NCI-H1436 treated with DMSO at 0.1 percent for 48 hours (cell line): ENCODE data around the gene LRR1.
A peak's percentile ranks its signal among the peaks of the same experiment; 100 is the strongest.
"Not testable (repeated sequence)": the region's sequence is repeated elsewhere in the genome, so short reads cannot be mapped to it uniquely, and the experiment has no call there.

Source experiments
- DNase-seq: peaks from one replicate; lab custom pipeline; 2025; lab: John Stamatoyannopoulos, UW

Gene LRR1

GRCh38 chr14:49598485-49599300 lies at the start of gene LRR1:
Gene LRR1 (plus strand): TSS chr14:49598940. CDS start chr14:49599021, 81 bp downstream.
- peak; percentile 45 for DNase-seq

GRCh38 chr14:49549446-49549845 lies 49.3 kb upstream of the LRR1 start:
- DNase-seq = no peak

- no peak for DNase-seq
Observed at GRCh38 chr14:49549881-49550280, 48.9 kb upstream of the LRR1 start.

- DNase-seq = no peak
Observed at GRCh38 chr14:49550286-49551184, 48.2 kb upstream of the LRR1 start.

- no peak for DNase-seq
Observed at GRCh38 chr14:49551569-49551968, 47.2 kb upstream of the LRR1 start.

GRCh38 chr14:49553106-49553505 lies 45.6 kb upstream of the LRR1 start:
- no peak for DNase-seq

- DNase-seq = no peak
Observed at GRCh38 chr14:49553892-49554291, 44.8 kb upstream of the LRR1 start.

DNA sequence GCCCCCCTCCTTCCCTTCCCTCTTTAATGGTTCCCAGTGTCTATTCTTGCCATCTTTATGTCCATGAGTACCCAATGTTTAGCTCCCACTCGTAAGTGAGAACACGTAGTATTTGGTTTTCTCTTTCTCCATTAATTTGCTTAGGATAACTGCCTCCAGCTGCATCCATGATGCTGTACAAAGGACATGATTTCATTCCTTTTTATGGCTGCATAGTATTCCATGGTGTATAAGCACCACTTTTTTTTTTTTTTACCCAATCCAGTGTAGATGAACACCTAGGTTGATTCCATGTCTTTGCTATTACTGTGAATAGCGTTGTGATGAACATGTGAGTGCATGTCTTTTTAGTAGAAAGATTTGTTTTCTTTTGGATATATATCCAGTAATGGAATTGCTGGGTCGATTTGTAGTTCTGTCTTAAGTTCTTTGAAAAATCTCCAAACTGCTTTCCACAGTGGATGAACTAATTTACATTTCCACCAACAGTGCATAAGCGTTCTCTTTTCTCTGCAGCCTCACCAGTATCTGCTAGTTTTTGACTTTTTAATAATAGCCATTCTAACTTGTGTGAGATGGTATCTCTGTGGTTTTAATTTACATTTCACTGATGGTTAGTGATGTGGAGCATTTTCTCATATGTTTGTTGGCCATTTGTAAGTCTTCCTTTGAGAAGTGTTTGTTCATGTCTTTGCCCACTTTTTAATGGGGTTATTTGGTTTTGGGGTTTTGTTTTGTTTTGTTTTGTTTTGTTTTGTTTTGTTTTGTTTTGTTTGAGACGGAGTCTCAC lies 38.6 kb upstream of the LRR1 start:
- DNase-seq = no peak

DNA sequence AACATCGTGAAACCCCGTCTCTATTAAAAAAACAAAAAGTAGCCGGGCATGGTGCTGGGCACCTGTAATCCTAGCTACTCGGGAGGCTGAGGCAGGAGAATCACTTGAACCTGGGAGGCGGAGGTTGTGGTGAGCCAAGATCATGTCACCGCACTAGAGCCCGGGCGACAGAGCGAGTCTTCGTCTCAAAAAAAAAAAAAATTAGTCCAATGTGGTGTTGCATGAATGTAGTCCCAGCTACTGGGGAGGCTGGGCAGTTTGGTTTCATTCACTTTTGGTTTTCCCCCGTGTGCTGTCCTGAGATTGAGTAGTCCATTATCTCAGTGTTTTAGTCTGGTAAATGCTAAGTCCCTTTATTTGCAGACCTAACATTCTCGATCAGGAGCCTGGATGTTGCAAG lies 32.0 kb upstream of the LRR1 start:
- no peak for DNase-seq

GRCh38 chr14:49569281-49569680 lies 29.5 kb upstream of the LRR1 start:
- no peak for DNase-seq

DNA sequence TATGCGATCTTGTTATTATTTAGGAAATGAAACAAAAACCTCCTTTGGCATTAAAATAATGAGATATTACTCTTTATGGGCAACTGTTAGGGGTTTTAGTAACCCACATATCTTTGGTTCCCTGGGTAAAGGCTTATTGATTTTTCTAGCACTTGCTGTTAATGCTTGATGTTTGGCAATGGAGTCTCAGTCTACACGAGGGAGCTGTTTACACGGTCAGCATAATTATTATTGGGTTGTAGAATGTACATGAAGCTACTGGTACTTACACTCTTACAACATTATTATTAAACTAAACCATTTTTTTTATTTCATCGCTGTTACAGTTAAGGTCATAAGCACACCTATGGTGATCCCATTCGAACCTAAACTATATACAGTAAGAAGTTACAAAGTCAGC lies 24.7 kb upstream of the LRR1 start:
- no peak for DNase-seq

GRCh38 chr14:49578141-49578540 lies 20.6 kb upstream of the LRR1 start:
- no peak for DNase-seq

- no peak for DNase-seq
Observed at GRCh38 chr14:49579841-49580240, 18.9 kb upstream of the LRR1 start.

- no peak for DNase-seq
Observed at GRCh38 chr14:49581209-49582112, 17.3 kb upstream of the LRR1 start.

DNA sequence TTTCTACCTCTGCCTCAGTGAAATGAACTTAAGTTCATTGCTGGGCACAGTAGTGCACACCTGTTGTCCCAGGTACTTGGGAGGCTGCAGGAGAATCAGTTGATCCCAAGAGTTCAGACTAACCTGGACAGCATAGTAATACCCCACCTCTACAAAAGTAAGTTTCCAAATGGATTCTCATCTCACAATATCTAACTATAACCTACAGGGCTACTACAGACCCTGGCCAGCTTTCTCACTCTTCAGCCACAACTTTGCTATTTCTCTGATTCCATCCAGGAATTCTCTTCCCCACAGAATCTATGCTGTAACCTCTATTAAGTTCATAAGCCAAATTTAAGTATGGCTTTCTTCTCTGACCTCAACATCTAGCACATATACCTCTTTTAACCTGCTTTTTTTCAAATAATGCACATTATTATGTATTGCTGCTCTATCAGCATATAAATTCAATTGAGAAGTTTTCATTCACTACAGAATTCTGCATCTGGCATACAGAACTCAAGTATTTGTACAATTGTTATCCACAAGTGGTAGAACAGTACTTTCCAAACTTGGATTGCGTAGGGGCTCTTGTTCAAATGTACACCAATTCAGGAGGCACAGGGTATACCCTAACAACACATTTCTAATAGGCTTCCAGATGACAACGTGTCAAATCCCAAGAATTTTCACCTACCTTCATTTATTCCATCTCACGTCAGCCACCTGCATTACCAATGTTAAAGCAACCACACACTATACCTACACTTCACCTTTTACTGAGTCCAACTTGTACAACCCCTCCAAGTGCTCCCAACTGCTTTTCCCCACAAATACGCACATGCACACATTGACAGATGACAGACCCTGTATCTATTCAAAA lies 16.4 kb upstream of the LRR1 start:
- DNase-seq = no peak

- DNase-seq = no peak
Observed at GRCh38 chr14:49583629-49584028, 15.1 kb upstream of the LRR1 start.

- no peak for DNase-seq
Observed at GRCh38 chr14:49584058-49584457, 14.7 kb upstream of the LRR1 start.

DNA sequence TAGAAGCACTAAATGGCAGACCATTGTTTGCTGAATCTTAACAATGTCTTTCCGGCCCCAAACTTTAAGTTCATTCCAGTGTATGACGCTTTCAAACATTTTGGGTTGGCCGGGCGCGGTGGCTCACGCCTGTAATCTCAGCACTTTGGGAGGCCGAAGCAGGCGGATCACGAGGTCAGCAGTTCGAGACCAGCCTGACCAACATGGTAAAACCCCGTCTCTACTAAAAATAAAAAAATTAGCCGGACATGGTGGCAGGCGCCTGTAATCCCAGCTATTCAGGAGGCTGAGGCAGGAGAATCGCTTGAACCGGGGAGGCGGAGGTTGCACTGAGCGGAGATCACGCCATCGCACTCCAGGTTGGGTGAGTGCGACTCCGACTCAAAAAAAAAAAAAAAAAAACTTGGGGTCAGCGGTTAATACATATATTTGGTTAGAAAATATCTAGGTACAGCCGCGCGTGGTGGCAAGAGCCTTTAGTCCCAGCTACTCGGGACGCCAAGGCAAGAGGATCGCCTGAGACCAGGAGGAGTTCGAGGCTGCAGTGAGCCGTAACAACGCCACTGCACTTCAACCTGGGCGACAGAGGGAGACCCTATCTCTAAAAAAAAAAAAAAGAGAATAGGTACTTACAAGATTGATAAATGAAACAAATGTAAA lies 13.6 kb upstream of the LRR1 start:
- not testable (repeated sequence) for DNase-seq

DNA sequence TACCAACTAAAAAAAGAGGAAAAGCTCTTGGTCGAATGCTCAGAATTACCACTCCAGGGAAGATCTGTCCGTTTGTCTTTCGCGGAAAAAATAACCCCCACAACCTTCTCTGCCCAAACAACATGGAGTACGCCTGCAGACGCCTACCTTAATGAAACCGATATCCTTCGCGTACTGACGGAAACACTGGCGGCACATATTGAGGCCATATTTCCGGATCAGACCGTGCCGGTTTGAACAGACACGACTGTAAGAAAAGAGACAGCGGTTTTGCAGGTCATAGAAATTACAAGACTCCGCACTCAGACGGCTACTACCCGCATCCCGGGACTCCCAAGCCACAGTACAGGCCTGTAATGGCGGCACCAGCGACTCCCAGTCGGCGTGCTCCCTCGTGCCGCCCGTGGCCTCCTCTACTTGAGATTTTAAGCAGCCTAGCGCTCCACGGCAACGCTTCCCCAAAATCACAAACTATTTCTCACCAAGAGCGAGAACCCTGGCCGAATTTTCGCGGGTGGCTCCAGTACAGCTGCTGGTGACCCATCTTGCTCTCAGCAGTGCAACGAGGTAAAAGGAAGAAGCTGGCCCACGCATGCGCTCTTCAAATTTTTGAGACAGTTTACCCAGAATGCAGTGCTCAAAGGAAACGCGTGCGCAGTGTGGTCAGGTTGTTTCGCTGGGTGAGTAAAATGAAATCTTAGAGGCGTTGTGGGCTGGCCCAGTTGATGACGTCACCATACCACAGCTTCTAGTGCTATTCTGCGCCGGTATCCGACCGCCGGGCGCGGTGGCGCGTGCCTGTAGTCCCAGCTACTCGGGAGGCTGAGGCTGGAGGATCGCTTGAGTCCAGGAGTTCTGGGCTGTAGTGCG lies 12.7 kb upstream of the LRR1 start, which contains the start of gene RPS29:
Gene RPS29, minus strand, starts transcription at position 578 of the 870 bp plus-strand sequence. Its CDS starts 34 bp downstream, at position 544.
- peak; percentile 93 for DNase-seq
